HepG2 (cell line): Measurements from ENCODE around the gene PIGV. TPM values are rescaled to one million over a fixed set of nuclear protein-coding genes. Genes with fewer than 3 reads are reported as not detected.

Source experiments
- CEBPG ChIP-seq: IDR thresholded peaks from 2 replicates; pipeline ENCODE4 v1.6.1; 2016
- ELF1 ChIP-seq: sonication (generic); formaldehyde crosslinking; IDR thresholded peaks from 2 replicates; pipeline ENCODE4 v1.4.0; 2020; ENCODE audit warnings: missing genetic modification reagents
- ELF4 ChIP-seq: sonication (generic); formaldehyde crosslinking; IDR thresholded peaks from 2 replicates; pipeline ENCODE4 v1.5.0; 2020; ENCODE audit warnings: missing genetic modification reagents, mild to moderate bottlenecking, moderate library complexity, borderline replicate concordance
- HCFC1 ChIP-seq: fragments of 150-350 bp; IDR thresholded peaks from 2 replicates; pipeline ENCODE4 v1.6.1; 2014; ENCODE audit warnings: low read depth, low read length
- MTA1 ChIP-seq: sonication (generic); formaldehyde crosslinking; IDR thresholded peaks from 2 replicates; pipeline ENCODE4 v1.4.0; 2020; ENCODE audit warnings: missing genetic modification reagents, mild to moderate bottlenecking, borderline replicate concordance
- NFKB2 ChIP-seq: sonication (generic); formaldehyde crosslinking; IDR thresholded peaks from 2 replicates; pipeline ENCODE4 v1.4.0; 2020; ENCODE audit warnings: missing genetic modification reagents, borderline replicate concordance
- PLSCR1 ChIP-seq: sonication (generic); formaldehyde crosslinking; IDR thresholded peaks from 2 replicates; pipeline ENCODE4 v1.5.0; 2020; ENCODE audit warnings: missing genetic modification reagents, mild to moderate bottlenecking, borderline replicate concordance
- ZNF431 ChIP-seq: sonication (generic); formaldehyde crosslinking; IDR thresholded peaks from 2 replicates; pipeline ENCODE4 v1.9.0; 2022; ENCODE audit warnings: missing genetic modification reagents, low read depth, mild to moderate bottlenecking, borderline replicate concordance
- ZNF562 ChIP-seq: sonication (generic); formaldehyde crosslinking; IDR thresholded peaks from 2 replicates; pipeline ENCODE4 v1.8.0; 2022; ENCODE audit warnings: missing genetic modification reagents, borderline replicate concordance
- ZNF7 ChIP-seq: IDR thresholded peaks from 2 replicates; pipeline ENCODE4 v1.6.1; 2016; ENCODE audit warnings: missing biosample characterization, missing genetic modification reagents
- ZNF777 ChIP-seq: sonication (generic); formaldehyde crosslinking; IDR thresholded peaks from 2 replicates; pipeline ENCODE4 v1.4.0; 2020; ENCODE audit warnings: missing genetic modification reagents
- ZNF800 ChIP-seq: sonication (generic); formaldehyde crosslinking; IDR thresholded peaks from 2 replicates; pipeline ENCODE4 v1.4.0; 2020; ENCODE audit warnings: missing genetic modification reagents
- ZSCAN20 ChIP-seq: sonication (generic); formaldehyde crosslinking; IDR thresholded peaks from 2 replicates; pipeline ENCODE4 v1.4.0; 2020; ENCODE audit warnings: missing genetic modification reagents, mild to moderate bottlenecking, borderline replicate concordance
- polyA plus RNA-seq, 8 experiments: library from polyadenylated mRNA; depleted of rRNA in 3 of 8; stranded (reverse) in 7 of 8; unstranded in 1 of 8; fragments of >200 nt; fragmentation: Illumina TruSeq in 4 of 8; extraction: Trizol in 4 of 8; gene quantifications; 2 replicates each; pipeline versions ENCODE4 v1.2.1 to v1.2.3, GENCODE V29; 2011 to 2016; ENCODE audit warnings: low read depth in 4 of 8, missing spikeins in 1 of 8, mixed read lengths in 1 of 8; ENCODE audit not compliant: insufficient read depth in 1 of 8
- total RNA-seq, 5 experiments: library from RNA; depleted of rRNA; stranded (reverse); fragments of >200 nt; fragmentation: Illumina TruSeq; extraction: Trizol; gene quantifications; 2 replicates each; pipeline ENCODE4 v1.2.3, GENCODE V29; 2016; ENCODE audit warnings: low read depth in 1 of 5
- TF ChIP-seq, protein P1 (sequence below): sonication (generic); formaldehyde crosslinking; IDR thresholded peaks from 2 replicates; pipeline ENCODE4 v1.5.0; 2020; ENCODE audit warnings: missing genetic modification reagents
- TF ChIP-seq, protein P2 (sequence below): sonication (generic); formaldehyde crosslinking; IDR thresholded peaks from 2 replicates; pipeline ENCODE4 v1.4.0; 2020; ENCODE audit warnings: missing genetic modification reagents
- TF ChIP-seq, protein P3 (sequence below): sonication (generic); formaldehyde crosslinking; IDR thresholded peaks from 2 replicates; pipeline ENCODE4 v1.8.1; 2023; ENCODE audit warnings: mild to moderate bottlenecking, missing genetic modification reagents
- TF ChIP-seq, protein P4 (sequence below): sonication (generic); formaldehyde crosslinking; IDR thresholded peaks from 2 replicates; pipeline ENCODE4 v1.4.0; 2020; ENCODE audit warnings: low read depth, mild to moderate bottlenecking, missing genetic modification reagents

PIGV gene
- total and polyA plus RNA-seq, 2 of the 13 experiments (the other 11 are each of a cell fraction or from before 2014, with no cell fraction given): 13.5 to 22.7 TPM

DNA sequence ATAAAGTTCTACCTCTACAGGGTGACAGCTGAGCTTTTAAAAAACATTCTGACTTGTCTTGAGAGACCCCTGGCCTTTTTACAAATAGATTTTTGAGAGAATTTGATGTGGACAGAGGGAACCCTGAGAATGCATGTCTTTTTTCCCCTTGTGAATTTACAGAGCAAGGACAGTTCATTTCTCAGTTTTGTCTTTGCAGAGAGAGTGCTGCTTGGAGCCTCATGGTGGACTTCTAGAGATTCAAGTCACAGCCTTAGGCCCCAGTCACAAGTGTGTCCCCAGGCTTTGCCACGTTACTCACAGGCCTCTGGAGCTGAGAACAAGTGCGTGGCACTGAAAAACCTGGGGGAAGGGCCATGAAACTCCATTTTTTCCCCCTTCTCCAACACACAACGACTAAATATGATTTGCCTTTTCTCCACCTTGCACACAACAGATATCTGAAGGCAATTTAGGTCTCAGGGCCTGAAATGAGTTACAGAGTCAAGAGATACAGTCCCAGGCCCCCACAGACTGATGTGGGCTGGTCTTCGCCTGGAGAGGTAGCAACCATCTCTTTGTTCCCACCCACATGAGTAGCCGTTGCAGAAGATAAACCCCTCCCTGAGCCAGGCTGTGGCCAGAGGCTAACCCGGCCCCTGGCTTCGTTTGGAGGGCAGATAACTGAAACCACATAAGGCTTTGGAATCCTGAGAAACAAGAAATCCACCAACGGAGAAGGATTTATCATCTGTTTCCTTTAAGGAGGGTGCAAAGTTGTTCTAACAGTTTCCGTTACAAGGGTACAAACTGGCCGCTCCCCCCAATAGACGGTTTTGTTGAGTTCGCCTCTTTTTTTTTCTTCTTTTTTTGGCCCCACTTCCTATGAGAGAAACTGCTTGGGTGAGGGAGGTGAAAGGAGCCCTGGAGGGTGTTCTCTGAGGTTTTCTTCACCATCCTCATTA is 1.0 kb upstream of the PIGV start (continued):
- TF ChIP-seq PLSCR1 (CRISPR knock-in tag): no peak
- no peak for TF ChIP-seq ZNF562 (CRISPR knock-in tag)
- TF ChIP-seq ELF4 (CRISPR knock-in tag): peak; percentile 57; the same call in 1 of the 2 replicates
- 0 out of 2 replicates have a peak, but pooled peaks have one; percentile 14 for TF ChIP-seq ZSCAN20
- no peak for TF ChIP-seq NFKB2 (CRISPR knock-in tag)
- TF ChIP-seq, protein P1, sequence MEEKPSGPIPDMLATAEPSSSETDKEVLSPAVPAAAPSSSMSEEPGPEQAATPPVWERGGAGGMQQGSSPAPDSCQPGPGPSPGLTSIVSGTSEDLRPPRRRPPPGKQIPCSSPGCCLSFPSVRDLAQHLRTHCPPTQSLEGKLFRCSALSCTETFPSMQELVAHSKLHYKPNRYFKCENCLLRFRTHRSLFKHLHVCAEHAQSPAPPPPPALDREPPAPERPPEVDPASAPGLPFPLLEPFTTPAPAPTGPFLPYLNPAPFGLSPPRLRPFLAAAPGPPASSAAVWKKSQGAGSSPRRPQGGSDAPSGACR (CRISPR knock-in tag): no peak
- TF ChIP-seq, protein P2, sequence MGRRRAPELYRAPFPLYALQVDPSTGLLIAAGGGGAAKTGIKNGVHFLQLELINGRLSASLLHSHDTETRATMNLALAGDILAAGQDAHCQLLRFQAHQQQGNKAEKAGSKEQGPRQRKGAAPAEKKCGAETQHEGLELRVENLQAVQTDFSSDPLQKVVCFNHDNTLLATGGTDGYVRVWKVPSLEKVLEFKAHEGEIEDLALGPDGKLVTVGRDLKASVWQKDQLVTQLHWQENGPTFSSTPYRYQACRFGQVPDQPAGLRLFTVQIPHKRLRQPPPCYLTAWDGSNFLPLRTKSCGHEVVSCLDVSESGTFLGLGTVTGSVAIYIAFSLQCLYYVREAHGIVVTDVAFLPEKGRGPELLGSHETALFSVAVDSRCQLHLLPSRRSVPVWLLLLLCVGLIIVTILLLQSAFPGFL: no peak
- TF ChIP-seq ZNF777: no peak
- no peak for TF ChIP-seq CEBPG (CRISPR knock-in tag)
- TF ChIP-seq, protein P3, sequence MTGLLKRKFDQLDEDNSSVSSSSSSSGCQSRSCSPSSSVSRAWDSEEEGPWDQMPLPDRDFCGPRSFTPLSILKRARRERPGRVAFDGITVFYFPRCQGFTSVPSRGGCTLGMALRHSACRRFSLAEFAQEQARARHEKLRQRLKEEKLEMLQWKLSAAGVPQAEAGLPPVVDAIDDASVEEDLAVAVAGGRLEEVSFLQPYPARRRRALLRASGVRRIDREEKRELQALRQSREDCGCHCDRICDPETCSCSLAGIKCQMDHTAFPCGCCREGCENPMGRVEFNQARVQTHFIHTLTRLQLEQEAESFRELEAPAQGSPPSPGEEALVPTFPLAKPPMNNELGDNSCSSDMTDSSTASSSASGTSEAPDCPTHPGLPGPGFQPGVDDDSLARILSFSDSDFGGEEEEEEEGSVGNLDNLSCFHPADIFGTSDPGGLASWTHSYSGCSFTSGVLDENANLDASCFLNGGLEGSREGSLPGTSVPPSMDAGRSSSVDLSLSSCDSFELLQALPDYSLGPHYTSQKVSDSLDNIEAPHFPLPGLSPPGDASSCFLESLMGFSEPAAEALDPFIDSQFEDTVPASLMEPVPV (CRISPR knock-in tag): no peak
- TF ChIP-seq, protein P4, sequence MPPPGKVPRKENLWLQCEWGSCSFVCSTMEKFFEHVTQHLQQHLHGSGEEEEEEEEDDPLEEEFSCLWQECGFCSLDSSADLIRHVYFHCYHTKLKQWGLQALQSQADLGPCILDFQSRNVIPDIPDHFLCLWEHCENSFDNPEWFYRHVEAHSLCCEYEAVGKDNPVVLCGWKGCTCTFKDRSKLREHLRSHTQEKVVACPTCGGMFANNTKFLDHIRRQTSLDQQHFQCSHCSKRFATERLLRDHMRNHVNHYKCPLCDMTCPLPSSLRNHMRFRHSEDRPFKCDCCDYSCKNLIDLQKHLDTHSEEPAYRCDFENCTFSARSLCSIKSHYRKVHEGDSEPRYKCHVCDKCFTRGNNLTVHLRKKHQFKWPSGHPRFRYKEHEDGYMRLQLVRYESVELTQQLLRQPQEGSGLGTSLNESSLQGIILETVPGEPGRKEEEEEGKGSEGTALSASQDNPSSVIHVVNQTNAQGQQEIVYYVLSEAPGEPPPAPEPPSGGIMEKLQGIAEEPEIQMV (CRISPR knock-in tag): no peak
- TF ChIP-seq HCFC1: no peak
- TF ChIP-seq MTA1: no peak
- peak; percentile 4; the same call in 1 of the 2 replicates for TF ChIP-seq ELF1 (CRISPR knock-in tag)
- no peak for TF ChIP-seq ZNF431 (CRISPR knock-in tag)
- 0 out of 2 replicates have a peak, but pooled peaks have one; percentile 21 for TF ChIP-seq ZNF800 (CRISPR knock-in tag)
- TF ChIP-seq ZNF7: no peak
